LHCN-M2 (cell line): Measurements from ENCODE around the gene ULK4. TPM values are rescaled to one million over a fixed set of nuclear protein-coding genes. Genes with fewer than 3 reads are reported as not detected.

Experiments
- DNase-seq: peaks from one replicate; pipeline ENCODE4 v3.0.0-alpha.2; 2012; ENCODE audit warnings: low read depth
- total RNA-seq: library from RNA; depleted of rRNA; stranded (reverse); fragments of >200 nt; gene quantifications from 2 replicates; pipeline ENCODE4 v1.2.3, GENCODE V29; 2014

ULK4 gene
- total RNA-seq, 1 experiment from 2014 or later, result 7.0 TPM

- peak; percentile 91 for DNase-seq
Measured at GRCh38 chr3:41224120-41224806, 737.6 kb downstream of the ULK4 start.

- no peak for DNase-seq
Measured at GRCh38 chr3:41223691-41224090, 738.2 kb downstream of the ULK4 start.

- DNase-seq, result no peak
Measured at GRCh38 chr3:41223078-41223477, 738.8 kb downstream of the ULK4 start.

GRCh38 chr3:41222501-41222900, 739.4 kb downstream of the ULK4 start:
- no peak for DNase-seq

- DNase-seq, result no peak
Measured at GRCh38 chr3:41222012-41222411, 739.9 kb downstream of the ULK4 start.

- no peak for DNase-seq
Measured at GRCh38 chr3:41220906-41221677, 740.8 kb downstream of the ULK4 start.

GRCh38 chr3:41219424-41219823, 742.5 kb downstream of the ULK4 start:
- no peak for DNase-seq

- DNase-seq, result no peak
Measured at GRCh38 chr3:41216993-41217392, 744.9 kb downstream of the ULK4 start.

- DNase-seq, result no peak
Measured at GRCh38 chr3:41216422-41216821, 745.5 kb downstream of the ULK4 start.

GRCh38 chr3:41213588-41213987, 748.3 kb downstream of the ULK4 start:
- DNase-seq, result no peak

GRCh38 chr3:41212088-41212487, 749.8 kb downstream of the ULK4 start:
- DNase-seq, result no peak

DNA sequence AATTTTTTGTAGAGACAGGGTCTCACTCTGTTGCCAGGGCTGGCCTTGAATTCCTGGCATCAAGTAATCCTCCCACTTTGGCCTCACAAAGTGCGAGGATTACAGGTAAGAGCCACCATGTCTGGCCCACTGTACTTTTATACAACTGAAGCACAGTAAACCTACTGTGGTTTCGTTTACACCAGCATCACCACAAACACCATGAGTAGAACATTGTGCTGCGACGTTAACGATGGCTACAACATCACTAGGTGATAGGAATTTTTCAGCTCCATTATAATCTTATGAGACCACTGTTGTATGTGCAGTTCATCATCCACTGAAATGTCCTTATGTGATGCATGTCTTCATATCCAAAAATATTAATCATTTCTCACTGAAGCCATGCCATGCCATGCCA, 750.9 kb downstream of the ULK4 start:
- no peak for DNase-seq

DNA sequence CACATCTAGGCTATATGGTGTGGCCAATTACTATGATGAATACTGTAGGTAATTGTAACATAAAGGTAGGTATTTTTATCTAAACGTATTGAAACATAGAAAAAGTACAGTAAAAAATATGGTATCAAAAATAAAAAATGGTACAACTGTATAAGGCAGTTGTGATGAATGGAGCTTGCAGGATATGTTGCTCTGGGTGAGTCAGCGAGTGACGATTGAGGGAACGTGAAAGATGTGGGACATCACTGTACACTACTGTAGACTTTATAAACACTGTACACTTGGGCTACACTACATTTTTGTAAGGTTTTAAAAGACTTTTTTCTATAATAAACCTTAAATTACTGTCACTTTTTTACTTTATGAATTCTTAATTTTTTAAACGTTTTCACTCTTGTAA, 752.3 kb downstream of the ULK4 start:
- DNase-seq, result no peak

- DNase-seq, result no peak
Measured at GRCh38 chr3:41208507-41209220, 753.2 kb downstream of the ULK4 start.

GRCh38 chr3:41207355-41207754, 754.5 kb downstream of the ULK4 start:
- DNase-seq, result no peak

DNA sequence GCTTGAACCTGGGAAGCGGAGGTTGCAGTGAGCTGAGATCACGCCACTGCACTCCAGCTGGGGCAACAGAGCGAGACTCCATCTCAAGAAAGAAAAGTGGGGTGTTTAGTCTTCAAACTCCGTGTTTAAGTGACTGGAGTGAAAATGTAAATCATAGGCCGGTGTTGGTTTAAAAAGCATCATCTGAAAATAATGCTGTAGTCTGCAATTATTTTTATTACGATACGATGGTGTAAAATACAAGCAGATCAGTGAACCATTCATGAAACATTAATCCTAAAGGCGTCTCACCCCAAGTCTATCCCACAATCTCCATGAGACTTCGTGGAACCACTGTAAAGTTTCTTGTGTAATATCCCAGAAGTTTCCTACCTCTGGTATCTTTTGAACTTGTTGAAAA, 756.3 kb downstream of the ULK4 start:
- no peak for DNase-seq

- DNase-seq, result no peak
Measured at GRCh38 chr3:41204369-41204768, 757.5 kb downstream of the ULK4 start.

DNA sequence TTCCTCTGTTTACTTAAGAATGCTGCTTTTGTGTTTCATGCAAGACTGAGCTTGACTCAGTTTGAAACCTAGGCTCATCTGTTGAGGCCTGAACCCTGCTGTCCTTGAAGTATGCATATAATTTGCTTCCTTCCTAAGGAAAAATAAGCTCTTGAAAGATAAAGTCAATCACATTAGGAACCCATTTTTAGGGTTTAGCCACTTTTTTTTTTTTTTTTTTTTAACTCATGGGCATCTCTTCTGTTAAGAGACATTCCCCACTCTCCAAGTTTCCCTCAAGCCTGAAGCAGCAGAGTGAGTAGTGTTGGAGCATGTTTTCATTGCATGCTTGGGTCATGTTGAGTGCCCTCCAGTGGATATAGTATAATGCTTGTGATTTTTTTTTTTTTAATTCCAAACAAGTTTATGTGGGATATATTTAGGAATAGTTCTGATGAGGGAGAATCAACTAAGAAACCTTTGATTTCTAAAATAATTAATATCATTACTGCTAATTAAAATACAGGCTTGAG, 759.0 kb downstream of the ULK4 start:
- peak; percentile 76 for DNase-seq

DNA sequence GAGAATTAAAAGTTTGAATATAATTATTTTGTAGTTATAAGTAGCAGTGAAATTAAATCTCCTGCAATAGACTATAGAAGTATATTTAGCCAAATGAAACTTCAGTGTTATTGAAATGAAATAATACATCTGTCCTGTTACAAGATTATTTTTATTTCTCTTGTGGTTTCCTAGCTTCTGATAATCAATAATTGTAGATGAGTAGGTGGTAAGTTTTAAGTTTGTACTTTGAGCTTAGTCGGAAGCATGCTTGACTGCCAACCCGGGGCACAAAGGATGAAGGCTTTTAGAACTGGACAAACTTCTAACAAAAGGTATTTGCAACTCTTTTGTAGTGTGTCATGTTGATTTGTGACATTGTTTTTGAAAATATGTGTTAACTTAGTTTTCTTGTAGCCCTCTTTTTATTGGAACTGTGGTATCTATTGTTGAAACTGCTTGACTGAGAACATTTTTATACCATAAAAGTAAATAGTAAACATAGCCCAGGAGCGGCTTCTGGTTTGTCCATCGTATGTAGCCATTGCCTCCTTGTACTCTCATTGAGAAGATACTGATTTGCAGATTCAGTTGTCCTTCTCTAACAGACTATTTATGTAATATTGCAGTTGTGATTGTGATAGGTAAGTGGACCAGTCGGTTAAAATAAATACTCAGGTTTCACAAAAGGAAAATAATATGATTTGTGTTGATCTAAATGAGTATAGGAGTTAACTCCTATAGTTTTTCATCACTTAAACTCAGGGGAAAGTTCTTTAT, 759.6 kb downstream of the ULK4 start:
- DNase-seq, result no peak

- peak; percentile 53 for DNase-seq
Measured at GRCh38 chr3:41200669-41201021, 761.3 kb downstream of the ULK4 start.

DNA sequence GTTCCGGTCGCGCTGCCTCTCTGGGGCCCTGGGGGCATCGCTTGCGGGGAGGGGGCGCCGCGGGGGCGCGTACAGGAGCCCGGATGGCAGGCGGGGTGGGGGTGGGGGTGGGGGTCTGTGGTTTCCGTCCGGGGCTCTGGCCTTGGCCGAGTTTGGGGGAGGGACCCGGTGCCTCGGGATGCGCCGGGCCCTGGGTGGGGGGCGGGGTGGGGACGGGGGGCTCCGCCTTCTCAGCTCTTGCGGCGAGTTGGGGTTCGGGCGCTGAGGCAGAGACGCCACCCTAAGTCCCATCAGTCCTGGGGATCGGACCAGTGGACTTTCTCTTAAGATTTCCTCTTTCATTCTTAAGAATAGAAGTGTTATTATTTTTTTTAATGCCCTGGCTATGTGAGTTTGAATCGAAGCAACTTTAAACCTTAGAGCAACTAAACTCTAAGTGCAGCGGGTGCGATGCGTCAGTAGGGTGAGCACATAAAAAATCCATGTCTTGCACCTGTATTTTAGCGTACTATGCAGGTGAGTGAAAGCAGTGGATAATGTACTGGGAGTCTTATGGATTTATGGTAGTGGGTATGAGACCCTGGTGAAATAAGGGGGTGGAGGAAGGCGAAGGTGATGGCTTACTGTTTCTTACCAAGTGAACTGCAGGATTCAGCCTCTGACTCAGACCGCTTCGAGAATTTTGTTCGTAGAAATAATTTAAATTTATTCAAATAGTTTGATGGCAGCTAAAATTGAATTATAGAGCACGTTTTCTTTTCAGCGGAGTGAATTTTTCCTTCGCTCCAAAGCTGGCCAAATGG, 761.8 kb downstream of the ULK4 start:
- DNase-seq, result peak; percentile 39
